ENCODE measurements around the gene CAPZA1.

- no peak for TF ChIP-seq CTCF (conservative IDR thresholded peaks at IDR 0.05 in 1 of 2, IDR thresholded peaks at IDR 0.05 in 1 of 2; ENCODE audit: extremely low read depth in 1 of 2, insufficient read depth in 1 of 2, low read depth in 1 of 2, low read length in 2 of 2)
- TF ChIP-seq EZH2 (IDR thresholded peaks at IDR 0.05; ENCODE audit: borderline replicate concordance, low read length) = no peak
Measured at GRCh38 chr1:112713466-112714312, 94.1 kb downstream of the CAPZA1 start.

Measured in mammary epithelial cell (primary cell).